HepG2 (cell line): ENCODE results near the gene APBB2.

Source experiments
- CBX2 ChIP-seq, 2 experiments: fragments of 200-600 bp in 1 of 2; sonication (generic); formaldehyde crosslinking in 1 of 2; IDR thresholded peaks; 2 replicates each; pipeline versions ENCODE4 v1.7.0 to v1.8.1; 2018 to 2022; ENCODE audit warnings: low read depth in 2 of 2, low read length in 1 of 2, mild to moderate bottlenecking in 1 of 2, missing genetic modification reagents in 1 of 2
- IKZF4 ChIP-seq: sonication (generic); formaldehyde crosslinking; IDR thresholded peaks from 2 replicates; pipeline ENCODE4 v1.5.1; 2020; ENCODE audit warnings: borderline replicate concordance, mild to moderate bottlenecking, low read depth, missing genetic modification reagents; ENCODE audit errors: not compliant biosample characterization
- RXRA ChIP-seq: sonication (generic); formaldehyde crosslinking; IDR thresholded peaks from 2 replicates; pipeline ENCODE4 v1.5.1; 2020; ENCODE audit warnings: missing genetic modification reagents
- SIN3A ChIP-seq: IDR thresholded peaks from 2 replicates; pipeline ENCODE4 v1.6.1; 2011; ENCODE audit warnings: low read depth, mild to moderate bottlenecking, control low read depth, low read length, borderline replicate concordance
- SIX1 ChIP-seq: sonication (generic); formaldehyde crosslinking; IDR thresholded peaks from 2 replicates; pipeline ENCODE4 v1.4.0; 2020; ENCODE audit warnings: missing genetic modification reagents, borderline replicate concordance
- TOE1 ChIP-seq: sonication (generic); formaldehyde crosslinking; IDR thresholded peaks from 2 replicates; pipeline ENCODE4 v1.4.0; 2020; ENCODE audit warnings: mild to moderate bottlenecking, missing genetic modification reagents
- ZBTB8A ChIP-seq: sonication (generic); formaldehyde crosslinking; IDR thresholded peaks from 2 replicates; pipeline ENCODE4 v1.4.0; 2020; ENCODE audit warnings: mild to moderate bottlenecking, low read depth, missing genetic modification reagents, borderline replicate concordance
- ZZZ3 ChIP-seq: sonication (generic); formaldehyde crosslinking; IDR thresholded peaks from 2 replicates; pipeline ENCODE4 v1.4.0; 2020; ENCODE audit warnings: missing genetic modification reagents, mild to moderate bottlenecking, borderline replicate concordance
- TF ChIP-seq, protein P1 (sequence below), 2 experiments: fragments of 450-650 bp in 1 of 2; sonication (generic) in 1 of 2; formaldehyde crosslinking; IDR thresholded peaks; 2 replicates each; pipeline versions ENCODE4 v1.5.0 to v1.8.0; 2020 to 2022; ENCODE audit warnings: mild to moderate bottlenecking in 1 of 2, missing genetic modification reagents in 1 of 2

DNA sequence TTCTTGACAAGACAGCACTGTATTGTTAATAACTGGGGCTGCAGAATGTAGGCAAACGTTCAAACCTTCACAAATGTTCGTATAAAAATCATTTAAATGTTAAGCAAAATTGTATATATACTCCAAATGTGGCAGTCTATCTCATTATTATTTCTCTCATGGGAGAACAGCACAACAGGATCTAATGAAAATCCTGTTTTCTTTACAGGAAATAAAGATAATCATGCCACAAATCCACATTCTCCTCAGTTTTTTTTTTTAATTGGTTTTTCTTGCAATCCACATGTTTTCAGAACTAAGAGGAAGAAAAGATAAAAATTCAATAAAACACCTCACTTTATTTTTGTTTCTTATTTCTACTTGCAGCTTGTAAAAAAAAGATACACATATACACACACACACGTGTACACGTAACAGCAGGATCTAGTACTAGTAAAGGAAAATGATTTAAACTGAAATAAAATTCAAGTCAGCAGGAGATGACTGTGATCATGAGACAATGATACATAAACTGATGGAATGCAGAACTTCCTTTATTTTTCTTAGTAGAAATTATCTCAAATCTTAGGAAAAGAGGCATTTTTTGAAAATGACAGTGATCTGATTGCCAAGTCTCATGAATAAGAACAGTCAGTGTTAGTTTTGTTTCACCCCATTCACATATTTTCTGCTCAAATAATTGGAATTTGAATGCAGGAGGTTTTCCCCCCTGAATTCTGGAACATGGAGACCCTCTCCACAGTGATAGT lies 11.3 kb downstream of the APBB2 start:
- TF ChIP-seq SIN3A (no peak), ZZZ3 (CRISPR knock-in tag) (no peak), CBX2 (IDR thresholded peaks at IDR 0.05; ENCODE audit: low read depth, low read length) (no peak), CBX2 (CRISPR knock-in tag; IDR thresholded peaks at IDR 0.05; ENCODE audit: low read depth) (no peak), TOE1 (CRISPR knock-in tag) (no peak), IKZF4 (CRISPR knock-in tag) (no peak), ZBTB8A (CRISPR knock-in tag) (no peak), RXRA (no peak), SIX1 (CRISPR knock-in tag) (no peak)
- TF ChIP-seq, protein P1, sequence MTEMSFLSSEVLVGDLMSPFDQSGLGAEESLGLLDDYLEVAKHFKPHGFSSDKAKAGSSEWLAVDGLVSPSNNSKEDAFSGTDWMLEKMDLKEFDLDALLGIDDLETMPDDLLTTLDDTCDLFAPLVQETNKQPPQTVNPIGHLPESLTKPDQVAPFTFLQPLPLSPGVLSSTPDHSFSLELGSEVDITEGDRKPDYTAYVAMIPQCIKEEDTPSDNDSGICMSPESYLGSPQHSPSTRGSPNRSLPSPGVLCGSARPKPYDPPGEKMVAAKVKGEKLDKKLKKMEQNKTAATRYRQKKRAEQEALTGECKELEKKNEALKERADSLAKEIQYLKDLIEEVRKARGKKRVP (CRISPR knock-in tag; IDR thresholded peaks at IDR 0.05), result no peak
